Activated effector memory CD4-positive, alpha-beta T cell treated with anti-CD3 and anti-CD28 coated beads, Interleukin-2, amount 50 U/mL, for 16 hours (primary cell): Measurements from ENCODE around the gene RHEX.

Experiments
- DNase-seq: peaks from one replicate; pipeline ENCODE4 v3.0.0-alpha.2; 2020

RHEX gene

DNA sequence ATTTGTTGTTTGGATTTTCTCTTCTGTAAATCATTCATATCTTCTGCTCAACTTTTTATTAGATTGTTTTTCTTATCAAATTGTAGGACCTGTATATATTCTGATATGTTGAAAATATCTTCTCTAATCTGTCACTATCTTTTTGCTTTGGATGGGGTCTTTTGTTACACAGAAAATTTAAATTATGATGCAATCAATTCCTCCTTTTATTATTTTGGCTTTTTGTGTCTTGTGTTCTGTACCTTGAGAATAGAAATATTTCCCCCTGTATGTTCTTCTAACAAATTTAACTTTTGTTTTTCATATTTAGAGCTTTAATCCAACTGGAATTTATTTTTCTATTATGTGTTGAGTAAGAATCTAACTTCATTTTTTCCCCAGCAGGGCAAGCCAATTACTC, 67.4 kb downstream of the RHEX start:
- DNase-seq: no peak

DNA sequence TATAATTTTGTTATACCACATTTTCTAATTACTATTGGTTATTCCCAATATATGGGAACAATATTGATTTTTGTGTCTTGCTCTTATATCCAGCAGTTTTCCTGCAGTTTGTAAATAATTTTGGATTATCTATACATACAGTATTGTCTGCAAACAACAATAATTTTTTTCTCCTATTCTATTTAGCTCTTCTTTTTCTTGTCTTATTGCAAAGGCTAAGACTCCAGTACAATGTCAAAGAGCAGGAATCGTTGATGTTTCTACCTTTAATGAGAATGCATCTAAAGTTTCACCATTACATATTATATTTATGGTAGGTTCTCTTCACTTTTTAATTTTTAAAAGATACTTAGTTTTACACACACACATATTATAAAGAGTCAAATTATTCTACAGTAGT, 68.3 kb downstream of the RHEX start:
- DNase-seq: no peak

DNA sequence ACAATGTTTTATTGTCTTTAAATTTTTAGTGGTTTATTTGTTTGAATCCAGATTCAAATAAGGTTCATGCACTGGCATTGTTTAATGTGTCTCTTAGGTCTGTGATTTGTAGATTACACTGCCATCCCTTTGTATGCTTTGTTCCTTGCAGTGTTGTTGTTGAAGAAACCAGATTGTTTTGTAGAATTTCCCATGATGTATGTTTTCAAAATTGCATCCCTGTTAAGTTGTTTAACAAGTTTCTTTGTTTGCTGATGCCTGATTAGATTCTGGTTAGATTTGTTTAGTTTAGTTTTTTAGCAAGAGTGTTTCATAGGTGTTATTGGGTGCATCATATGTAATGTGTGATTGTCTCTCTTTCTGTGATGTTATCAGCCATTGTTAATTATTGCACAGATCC, 69.7 kb downstream of the RHEX start:
- no peak for DNase-seq

DNA sequence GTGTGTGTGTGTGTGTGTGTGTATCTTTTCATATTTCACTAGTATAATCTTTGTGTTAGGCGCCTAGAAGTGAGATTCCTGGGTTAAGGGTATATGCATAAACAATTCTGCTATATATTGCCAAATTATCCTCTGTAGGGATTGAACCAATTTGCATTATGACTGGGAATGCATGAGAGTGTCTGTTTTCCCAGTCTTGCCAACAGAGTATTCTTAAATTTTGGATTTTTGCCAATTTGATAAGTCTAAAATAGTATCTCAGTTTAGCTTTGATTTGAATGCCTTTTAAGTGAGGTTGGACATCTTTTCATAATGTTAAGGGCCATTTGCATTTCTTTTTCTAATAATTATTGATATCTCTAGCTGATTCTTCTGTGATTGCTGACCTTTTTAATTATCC, 72.4 kb downstream of the RHEX start:
- no peak for DNase-seq

DNA sequence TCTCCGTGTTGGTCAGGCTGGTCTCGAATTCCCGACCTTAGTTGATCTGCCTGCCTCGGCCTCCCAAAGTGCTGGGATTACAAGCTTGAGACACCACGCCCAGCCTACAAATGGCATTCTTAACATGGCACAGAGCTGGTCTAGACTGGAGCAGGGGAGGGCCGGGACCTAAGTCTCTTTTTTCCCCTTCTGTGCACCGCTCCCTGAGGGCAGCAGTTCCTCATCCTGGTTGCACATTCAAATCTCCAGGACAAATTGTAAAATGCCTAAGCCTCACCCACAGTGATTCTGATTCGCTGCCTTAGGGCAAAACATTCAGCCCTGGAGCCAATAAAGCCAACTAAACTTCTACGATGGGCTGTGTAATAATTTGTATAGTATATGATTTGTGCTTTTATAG, 74.4 kb downstream of the RHEX start:
- DNase-seq: no peak

DNA sequence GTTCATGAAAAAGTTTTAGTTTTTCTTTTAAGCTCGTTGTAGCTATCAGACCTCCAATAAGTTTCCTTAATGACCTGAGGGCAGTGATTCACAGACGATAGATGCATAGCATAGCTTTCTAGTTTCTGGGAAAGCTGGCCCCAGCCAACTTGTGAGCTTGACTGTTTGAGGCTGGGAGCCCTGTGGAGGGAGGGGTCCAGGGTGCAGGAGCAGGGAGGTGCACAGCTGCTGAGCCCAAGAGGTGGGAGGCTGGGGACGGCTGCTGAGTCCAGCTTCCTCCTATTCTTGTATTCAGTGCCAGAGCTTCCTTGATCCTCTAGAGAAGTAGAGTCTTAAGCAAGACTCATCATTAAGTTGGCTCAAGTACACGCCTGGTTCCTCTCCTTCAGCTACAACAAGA, 75.2 kb downstream of the RHEX start:
- DNase-seq: no peak

DNA sequence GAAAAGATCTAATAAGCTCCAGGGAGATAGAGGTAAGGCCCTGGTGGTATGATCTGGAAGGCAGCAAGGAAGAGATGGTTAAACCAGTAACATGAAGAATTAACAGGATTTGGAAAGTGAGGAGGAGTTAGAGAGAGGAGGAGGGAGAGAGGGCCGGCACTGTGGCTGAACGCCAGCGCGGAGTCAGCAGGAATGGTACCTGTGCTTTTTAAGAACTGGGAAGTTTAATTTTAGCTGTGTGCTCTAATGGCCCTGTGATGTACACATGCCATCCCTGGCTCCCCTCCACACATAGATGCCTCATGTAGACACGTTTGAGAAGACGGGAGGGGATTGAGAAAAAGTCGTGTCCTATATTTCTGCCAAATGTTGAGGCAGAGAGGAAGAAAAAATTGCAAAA, 78.1 kb downstream of the RHEX start:
- DNase-seq: no peak

DNA sequence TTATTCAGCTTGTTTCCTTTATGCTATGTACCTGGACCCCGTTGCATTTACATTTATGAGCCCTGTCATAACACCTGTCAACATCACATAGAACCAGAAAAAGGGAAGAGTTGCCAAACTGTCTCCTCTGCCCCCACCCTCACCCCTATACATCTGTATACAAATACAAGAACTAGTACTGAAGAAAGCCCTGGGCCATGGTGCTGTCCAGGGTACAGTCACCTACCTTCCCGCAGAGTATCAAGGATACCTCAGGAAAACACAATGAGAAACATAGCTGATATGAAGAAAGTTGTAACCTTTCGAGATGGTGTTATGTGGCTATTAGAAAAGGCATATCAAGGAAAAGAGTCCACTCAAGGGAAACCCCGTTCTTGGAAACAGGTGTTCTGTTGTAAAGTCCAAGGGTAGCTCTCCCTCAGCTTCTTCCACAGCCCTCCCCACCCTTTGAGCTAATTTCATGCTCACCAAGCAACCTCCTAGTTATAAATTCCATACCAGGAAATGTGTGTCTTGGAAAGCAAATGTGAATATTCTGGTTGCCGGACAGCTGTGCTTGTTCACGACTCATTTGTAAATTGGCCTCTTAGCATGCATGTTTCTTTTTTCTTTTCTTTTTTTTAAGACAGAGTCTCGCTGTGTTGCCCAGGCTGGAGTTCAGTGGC, 80.9 kb downstream of the RHEX start:
- DNase-seq: no peak

DNA sequence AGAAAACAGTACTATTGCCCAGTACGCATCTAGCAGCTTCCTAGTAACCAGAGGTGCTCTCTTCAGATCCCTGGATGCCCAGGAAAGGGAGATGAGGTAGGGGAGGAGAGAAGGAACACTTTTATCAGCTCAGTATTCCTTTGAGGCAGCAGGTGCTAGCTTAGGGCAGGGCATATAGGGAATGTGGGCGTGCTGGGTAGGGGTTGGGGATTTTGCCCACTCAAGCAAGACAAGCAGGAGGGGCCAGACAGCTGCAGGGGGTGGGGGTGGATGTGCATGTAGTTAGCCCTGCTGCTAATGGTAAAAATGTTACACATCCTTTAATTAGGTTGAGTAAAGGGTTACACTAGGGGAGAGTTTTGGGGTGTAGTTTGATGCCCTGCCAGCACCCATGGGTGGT, 82.3 kb downstream of the RHEX start:
- DNase-seq: no peak

DNA sequence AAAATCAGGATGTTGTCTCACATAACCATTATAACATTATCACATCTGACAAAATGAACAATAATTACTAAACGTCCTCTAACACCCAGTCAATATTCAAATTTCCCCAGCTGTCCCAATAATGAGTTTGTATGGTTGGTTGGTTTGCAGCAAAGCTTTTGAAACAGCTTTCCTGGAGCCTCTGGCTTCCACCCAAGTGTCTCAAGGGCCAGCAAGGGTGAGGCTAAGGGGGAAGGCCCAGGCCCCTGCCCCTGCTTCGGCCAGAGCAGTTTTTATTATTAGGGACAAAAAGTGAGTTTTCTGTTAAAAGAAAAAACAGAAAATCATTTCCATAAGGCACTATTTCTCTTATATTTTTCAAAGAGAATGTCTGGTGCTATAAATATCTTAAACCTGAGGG, 83.3 kb downstream of the RHEX start:
- no peak for DNase-seq

DNA sequence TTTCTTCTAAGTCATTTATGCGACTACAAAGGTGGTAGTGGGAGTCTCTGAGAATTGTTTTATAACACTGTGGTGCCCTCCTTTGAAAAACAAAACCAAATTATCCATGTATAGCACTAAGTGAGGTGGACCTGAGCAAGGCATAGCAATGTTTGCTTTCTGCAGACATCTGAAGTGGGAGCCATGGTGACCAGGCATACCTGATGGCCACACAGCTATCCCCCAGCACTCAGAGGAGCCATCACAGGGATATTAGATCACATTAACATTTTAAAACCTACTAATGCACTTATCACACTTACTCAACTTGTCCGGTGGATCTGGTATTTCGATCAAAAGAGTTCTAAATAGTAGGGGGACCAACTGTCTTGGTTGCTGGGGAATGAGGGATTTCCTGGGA, 89.0 kb downstream of the RHEX start:
- no peak for DNase-seq

DNA sequence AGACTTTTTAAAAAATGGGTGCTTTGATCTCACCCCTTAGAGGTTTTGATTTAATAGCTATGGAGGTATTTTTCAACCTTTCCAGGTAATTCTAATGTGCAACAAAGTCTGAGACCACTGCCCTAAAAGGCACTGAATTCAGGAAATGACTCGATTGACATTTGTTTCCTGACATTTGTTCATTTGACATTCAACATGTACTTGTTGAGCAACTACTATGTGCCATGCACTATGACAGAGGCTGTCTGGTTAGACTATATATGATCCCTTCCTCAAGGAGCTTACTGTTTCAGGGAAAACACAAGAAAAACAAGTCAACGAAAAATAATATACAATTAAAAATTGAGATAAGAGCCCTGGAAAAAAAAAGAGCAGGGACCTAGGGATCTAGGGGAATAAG, 89.8 kb downstream of the RHEX start:
- no peak for DNase-seq

DNA sequence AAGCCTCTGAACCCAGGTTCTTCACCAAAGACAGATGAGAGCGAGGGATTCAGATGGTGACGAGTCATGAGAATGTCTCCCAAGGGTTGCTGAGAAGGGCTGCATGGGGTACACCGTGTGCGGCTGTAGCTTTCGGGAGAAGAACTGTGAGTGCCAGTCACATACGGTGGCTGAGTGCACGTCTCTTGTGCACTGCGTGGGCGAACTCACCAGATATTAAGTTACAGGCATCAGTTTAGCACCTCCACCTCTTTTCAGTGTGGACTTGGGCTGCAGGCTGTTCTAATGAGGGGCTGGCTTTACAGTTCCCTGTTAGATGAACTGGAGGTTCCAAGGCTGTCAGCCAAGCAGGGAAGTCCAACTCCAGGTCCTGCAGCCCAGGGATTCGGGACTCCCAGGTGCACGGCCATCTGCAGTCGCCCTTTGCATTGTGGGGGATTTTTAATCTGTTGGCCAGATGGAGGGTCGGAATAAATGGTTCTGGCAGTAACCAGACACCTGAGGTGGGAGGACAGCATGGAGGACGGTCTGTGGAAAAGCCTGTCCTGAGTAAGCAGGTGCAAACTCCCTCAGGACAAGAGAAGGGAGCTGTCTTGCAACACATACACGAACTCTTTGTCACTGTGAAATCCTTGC, 90.7 kb downstream of the RHEX start:
- no peak for DNase-seq

DNA sequence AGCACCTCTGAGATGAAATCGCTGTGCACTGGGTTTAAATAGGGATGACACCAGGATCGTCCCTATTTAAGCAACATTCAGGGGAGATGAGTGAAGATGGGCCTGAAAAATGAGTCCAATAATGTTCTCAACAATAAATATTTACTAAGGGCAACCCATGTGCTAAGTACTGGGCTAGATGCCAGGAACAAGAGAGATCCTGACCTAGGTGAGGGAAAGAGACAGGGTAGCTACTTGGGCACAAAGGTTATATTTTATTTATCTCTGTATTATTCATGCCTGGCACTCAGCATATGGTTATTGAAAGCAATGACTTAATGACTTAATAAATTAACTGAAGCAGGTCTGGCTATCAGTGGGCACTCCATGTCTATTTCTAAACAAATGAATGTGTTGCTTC, 91.6 kb downstream of the RHEX start:
- DNase-seq: no peak

DNA sequence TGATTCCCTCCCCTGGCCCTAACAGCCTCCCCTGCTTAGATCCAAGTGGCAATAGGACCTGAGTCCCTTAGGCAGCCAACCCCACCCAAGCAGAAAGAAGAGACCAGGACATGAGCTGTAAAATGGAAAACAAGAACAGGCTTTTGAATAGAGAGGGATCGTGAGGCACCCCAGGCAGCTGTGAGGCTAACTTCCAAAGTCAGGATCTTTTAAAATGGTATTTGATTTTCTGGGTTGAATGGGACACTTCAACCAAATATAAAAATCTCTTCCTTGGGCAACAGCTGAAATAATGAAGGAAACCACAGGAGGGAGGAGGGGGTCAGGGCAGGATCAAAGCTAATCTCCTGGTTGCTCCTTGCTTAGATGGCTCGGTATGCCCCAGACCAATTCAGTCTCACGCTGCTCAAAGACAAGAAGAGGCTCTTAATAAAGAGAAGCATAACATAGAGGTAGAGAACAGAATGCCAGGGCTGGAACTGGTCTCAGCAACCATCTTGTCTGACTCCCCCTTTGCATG, 92.9 kb downstream of the RHEX start:
- no peak for DNase-seq
